ENCODE results near the gene BRDT. TPM values are rescaled to one million over a fixed set of nuclear protein-coding genes. Genes with fewer than 3 reads are reported as not detected.

Gene BRDT
- total and polyA plus RNA-seq, 2 of the 13 experiments (the other 11 are each of a cell fraction or from before 2014, with no cell fraction given), result not detected

- no peak for TF ChIP-seq ARID4A (CRISPR knock-in tag; IDR thresholded peaks at IDR 0.05; ENCODE audit: borderline replicate concordance)
Measured at GRCh38 chr1:92037400-92037799, 88.2 kb downstream of the BRDT start (continued).

GRCh38 chr1:92038695-92039346, 89.6 kb downstream of the BRDT start:
- H3K9ac ChIP-seq (ENCODE audit: insufficient read depth, low read depth, low read length), result no peak overlapping the region
- intact Hi-C loops (cut with micrococcal nuclease; ENCODE audit: unreplicated experiment), result no loop called here
- no TSS peak for BruUV-seq (replicated peaks)
- H3K9me3 ChIP-seq (ENCODE audit: low read length), result no peaks in the 10 kb centered on the region
- POLR2A ChIA-PET, result no interaction called here
- no peaks in the 10 kb centered on the region for H3K36me3 ChIP-seq (replicated peaks in 1 of 2; ENCODE audit: control insufficient read depth in 1 of 2, insufficient read depth in 2 of 2, low read length in 2 of 2)
- in situ Hi-C loops (cut with HindIII; ENCODE audit: extremely low pct_ligation_motif_present, low pct_unique_long_range_greater_than_20kb), result no loop called here
- H3K4me2 ChIP-seq (ENCODE audit: low read depth, low read length), result peak overlapping the region; percentile 32; the same call in 1 of the 2 replicates
- no peak overlapping the region for H3K4me3 ChIP-seq (replicated peaks in 1 of 3; ENCODE audit: insufficient read depth in 1 of 3, low read depth in 2 of 3, low read length in 3 of 3)
- peak overlapping the region; percentile 18 for H3K27ac ChIP-seq (ENCODE audit: extremely low read length, insufficient read depth, low read length)
- ATAC-seq (peak; percentile 100), DNase-seq (ENCODE audit: low spot score) (peak; percentile 63), FAIRE-seq (peak; percentile 81)
- CTCF ChIA-PET (ENCODE audit: low intra/inter-chr PET ratio, low total read pairs), result no interaction called here
- no peak overlapping the region for H2AFZ ChIP-seq (ENCODE audit: low read length)
- H4K20me1 ChIP-seq (ENCODE audit: insufficient read depth, low read length), result no peaks in the 10 kb centered on the region
- H3K79me2 ChIP-seq (ENCODE audit: insufficient read depth, low read length), result no peaks in the 10 kb centered on the region
- peaks cover 0 to 3% of the 10 kb centered on the region in 2 experiments; a peak in 1 of 5 replicates for H3K27me3 ChIP-seq (ENCODE audit: control insufficient read depth in 1 of 2, insufficient read depth in 2 of 2, low read length in 2 of 2)
- peaks cover 14% of the 10 kb centered on the region for H3K4me1 ChIP-seq (ENCODE audit: insufficient read depth, low read length)
- WGBS (ENCODE audit: low lambda C conversion rate), result 25% methylated on average over 2 of the region's 2 CpGs
- TF ChIP-seq, protein P1, sequence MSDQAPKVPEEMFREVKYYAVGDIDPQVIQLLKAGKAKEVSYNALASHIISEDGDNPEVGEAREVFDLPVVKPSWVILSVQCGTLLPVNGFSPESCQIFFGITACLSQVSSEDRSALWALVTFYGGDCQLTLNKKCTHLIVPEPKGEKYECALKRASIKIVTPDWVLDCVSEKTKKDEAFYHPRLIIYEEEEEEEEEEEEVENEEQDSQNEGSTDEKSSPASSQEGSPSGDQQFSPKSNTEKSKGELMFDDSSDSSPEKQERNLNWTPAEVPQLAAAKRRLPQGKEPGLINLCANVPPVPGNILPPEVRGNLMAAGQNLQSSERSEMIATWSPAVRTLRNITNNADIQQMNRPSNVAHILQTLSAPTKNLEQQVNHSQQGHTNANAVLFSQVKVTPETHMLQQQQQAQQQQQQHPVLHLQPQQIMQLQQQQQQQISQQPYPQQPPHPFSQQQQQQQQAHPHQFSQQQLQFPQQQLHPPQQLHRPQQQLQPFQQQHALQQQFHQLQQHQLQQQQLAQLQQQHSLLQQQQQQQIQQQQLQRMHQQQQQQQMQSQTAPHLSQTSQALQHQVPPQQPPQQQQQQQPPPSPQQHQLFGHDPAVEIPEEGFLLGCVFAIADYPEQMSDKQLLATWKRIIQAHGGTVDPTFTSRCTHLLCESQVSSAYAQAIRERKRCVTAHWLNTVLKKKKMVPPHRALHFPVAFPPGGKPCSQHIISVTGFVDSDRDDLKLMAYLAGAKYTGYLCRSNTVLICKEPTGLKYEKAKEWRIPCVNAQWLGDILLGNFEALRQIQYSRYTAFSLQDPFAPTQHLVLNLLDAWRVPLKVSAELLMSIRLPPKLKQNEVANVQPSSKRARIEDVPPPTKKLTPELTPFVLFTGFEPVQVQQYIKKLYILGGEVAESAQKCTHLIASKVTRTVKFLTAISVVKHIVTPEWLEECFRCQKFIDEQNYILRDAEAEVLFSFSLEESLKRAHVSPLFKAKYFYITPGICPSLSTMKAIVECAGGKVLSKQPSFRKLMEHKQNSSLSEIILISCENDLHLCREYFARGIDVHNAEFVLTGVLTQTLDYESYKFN (CRISPR knock-in tag; conservative IDR thresholded peaks at IDR 0.05), result peak; percentile 33; the same call in 1 of the 2 replicates
- TF ChIP-seq MATR3 (CRISPR knock-in tag; IDR thresholded peaks at IDR 0.05) (no peak), ZSCAN29 (CRISPR knock-in tag; conservative IDR thresholded peaks at IDR 0.05) (no peak), MTA1 (CRISPR knock-in tag; IDR thresholded peaks at IDR 0.05; ENCODE audit: borderline replicate concordance) (no peak), FOXA3 (CRISPR knock-in tag; IDR thresholded peaks at IDR 0.05) (peak; percentile 22; the same call in 1 of the 2 replicates)
- TF ChIP-seq, protein P2, sequence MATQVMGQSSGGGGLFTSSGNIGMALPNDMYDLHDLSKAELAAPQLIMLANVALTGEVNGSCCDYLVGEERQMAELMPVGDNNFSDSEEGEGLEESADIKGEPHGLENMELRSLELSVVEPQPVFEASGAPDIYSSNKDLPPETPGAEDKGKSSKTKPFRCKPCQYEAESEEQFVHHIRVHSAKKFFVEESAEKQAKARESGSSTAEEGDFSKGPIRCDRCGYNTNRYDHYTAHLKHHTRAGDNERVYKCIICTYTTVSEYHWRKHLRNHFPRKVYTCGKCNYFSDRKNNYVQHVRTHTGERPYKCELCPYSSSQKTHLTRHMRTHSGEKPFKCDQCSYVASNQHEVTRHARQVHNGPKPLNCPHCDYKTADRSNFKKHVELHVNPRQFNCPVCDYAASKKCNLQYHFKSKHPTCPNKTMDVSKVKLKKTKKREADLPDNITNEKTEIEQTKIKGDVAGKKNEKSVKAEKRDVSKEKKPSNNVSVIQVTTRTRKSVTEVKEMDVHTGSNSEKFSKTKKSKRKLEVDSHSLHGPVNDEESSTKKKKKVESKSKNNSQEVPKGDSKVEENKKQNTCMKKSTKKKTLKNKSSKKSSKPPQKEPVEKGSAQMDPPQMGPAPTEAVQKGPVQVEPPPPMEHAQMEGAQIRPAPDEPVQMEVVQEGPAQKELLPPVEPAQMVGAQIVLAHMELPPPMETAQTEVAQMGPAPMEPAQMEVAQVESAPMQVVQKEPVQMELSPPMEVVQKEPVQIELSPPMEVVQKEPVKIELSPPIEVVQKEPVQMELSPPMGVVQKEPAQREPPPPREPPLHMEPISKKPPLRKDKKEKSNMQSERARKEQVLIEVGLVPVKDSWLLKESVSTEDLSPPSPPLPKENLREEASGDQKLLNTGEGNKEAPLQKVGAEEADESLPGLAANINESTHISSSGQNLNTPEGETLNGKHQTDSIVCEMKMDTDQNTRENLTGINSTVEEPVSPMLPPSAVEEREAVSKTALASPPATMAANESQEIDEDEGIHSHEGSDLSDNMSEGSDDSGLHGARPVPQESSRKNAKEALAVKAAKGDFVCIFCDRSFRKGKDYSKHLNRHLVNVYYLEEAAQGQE (IDR thresholded peaks at IDR 0.05; ENCODE audit: borderline replicate concordance in 1 of 2, low read depth in 1 of 2, low read length in 2 of 2), result no peak
- TF ChIP-seq, protein P3, sequence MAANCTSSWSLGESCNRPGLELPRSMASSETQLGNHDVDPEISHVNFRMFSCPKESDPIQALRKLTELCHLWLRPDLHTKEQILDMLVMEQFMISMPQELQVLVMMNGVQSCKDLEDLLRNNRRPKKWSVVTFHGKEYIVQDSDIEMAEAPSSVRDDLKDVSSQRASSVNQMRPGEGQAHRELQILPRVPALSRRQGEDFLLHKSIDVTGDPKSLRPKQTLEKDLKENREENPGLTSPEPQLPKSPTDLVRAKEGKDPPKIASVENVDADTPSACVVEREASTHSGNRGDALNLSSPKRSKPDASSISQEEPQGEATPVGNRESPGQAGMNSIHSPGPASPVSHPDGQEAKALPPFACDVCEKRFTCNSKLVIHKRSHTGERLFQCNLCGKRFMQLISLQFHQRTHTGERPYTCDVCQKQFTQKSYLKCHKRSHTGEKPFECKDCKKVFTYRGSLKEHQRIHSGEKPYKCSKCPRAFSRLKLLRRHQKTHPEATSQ (CRISPR knock-in tag; IDR thresholded peaks at IDR 0.05; ENCODE audit: borderline replicate concordance), result no peak

Data from HepG2 (cell line).